HCT116 (cell line): ENCODE data around the gene PRKD2. TPM values are rescaled to one million over a fixed set of nuclear protein-coding genes. Genes with fewer than 3 reads are reported as not detected.

Source experiments
- ATAC-seq: fragments of 200-7000 bp; cut with Tn5 transposase; 2 replicates; pipeline ENCODE4 v1.9.1; 2020; ENCODE audit warnings: mild to moderate bottlenecking, moderate library complexity
- BruUV-seq: library from RNA; stranded (reverse); fragments of 400-500 nt; replicated peaks from 2 replicates; lab custom pipeline; 2021; lab: Mats Ljungman, UMichigan
- CTCF ChIA-PET: fragments of 300-600 bp; sonication (Branson Sonifier 250); formaldehyde crosslinking; loops from one replicate; lab custom pipeline; 2021; ENCODE audit warnings: antibody characterized with exemption; lab: Charles Lee
- POLR2A ChIA-PET: fragments of 300-600, 350-600 bp; sonication (Branson Sonifier 250); formaldehyde crosslinking; loops from one replicate; lab custom pipeline; 2021; ENCODE audit warnings: antibody characterized with exemption; lab: Charles Lee
- RAD21 ChIA-PET, 2 experiments: fragments of 300-600 bp; sonication (Branson Sonifier 250); formaldehyde crosslinking; loops; one replicate each; lab custom pipeline; 2023; ENCODE audit warnings: low total read pairs in 2 of 2; ENCODE audit not compliant: uncharacterized antibody in 2 of 2, unreplicated experiment in 2 of 2, low non-redundant PET in 1 of 2; lab: Charles Lee
- DNase-seq: peaks from one replicate; pipeline ENCODE4 v3.0.0-alpha.2; 2010; ENCODE audit warnings: low read depth, low spot score
- H2AFZ ChIP-seq: fragments of 200-600 bp; shearing (Covaris generic), sonication (generic); 2 replicates; pipeline ENCODE4 v1.6.1; 2017; ENCODE audit warnings: low read depth, mixed run types, mixed read lengths, antibody characterized with exemption, low read length; ENCODE audit not compliant: poor library complexity, severe bottlenecking
- H3K27ac ChIP-seq: 2 replicates; pipeline ENCODE4 v1.5.1; 2012; ENCODE audit warnings: low read depth, low read length
- H3K27me3 ChIP-seq: fragments of 200-600 bp; sonication (generic); 2 replicates; pipeline ENCODE4 v1.6.1; 2016; ENCODE audit warnings: mixed run types, low read length, mixed read lengths; ENCODE audit not compliant: insufficient read depth
- H3K36me3 ChIP-seq, 2 experiments: fragments of 200-500 bp in 1 of 2; fragments of 200-600 bp in 1 of 2; sonication (Bioruptor generic) in 1 of 2; sonication (generic) in 1 of 2; 2 replicates each; pipeline versions ENCODE4 v1.5.1 to v1.6.1; 2014 to 2016; ENCODE audit warnings: low read length in 2 of 2, inconsistent platforms in 1 of 2, mixed read lengths in 1 of 2, mixed run types in 1 of 2; ENCODE audit not compliant: insufficient read depth in 2 of 2, control insufficient read depth in 1 of 2
- H3K4me1 ChIP-seq, 2 experiments: fragments of 200-600 bp in 1 of 2; sonication (generic) in 1 of 2; 2 replicates each; pipeline versions ENCODE4 v1.5.1 to v1.6.1; 2012 to 2017; ENCODE audit warnings: low read length in 2 of 2, inconsistent platforms in 1 of 2, mild to moderate bottlenecking in 1 of 2, mixed read lengths in 1 of 2, mixed run types in 1 of 2, moderate library complexity in 1 of 2; ENCODE audit not compliant: insufficient read depth in 2 of 2, control insufficient read depth in 1 of 2
- H3K4me2 ChIP-seq: fragments of 200-600 bp; sonication (generic); 2 replicates; pipeline ENCODE4 v1.6.1; 2017; ENCODE audit warnings: mixed run types, low read length, mixed read lengths
- H3K4me3 ChIP-seq, 2 experiments: fragments of 200-600 bp in 1 of 2; sonication (generic) in 1 of 2; replicated peaks in 1 of 2; 2 replicates each; pipeline ENCODE4 v1.5.1; 2011 to 2016; ENCODE audit warnings: low read length in 2 of 2, control low read depth in 1 of 2, low read depth in 1 of 2, mild to moderate bottlenecking in 1 of 2, mixed read lengths in 1 of 2, mixed run types in 1 of 2
- H3K79me2 ChIP-seq: fragments of 200-600 bp; sonication (generic); 2 replicates; pipeline ENCODE4 v1.6.1; 2017; ENCODE audit warnings: mild to moderate bottlenecking, mixed run types, low read length, moderate library complexity, mixed read lengths; ENCODE audit not compliant: insufficient read depth
- H3K9ac ChIP-seq: fragments of 200-600 bp; sonication (generic); 2 replicates; pipeline ENCODE4 v1.6.1; 2016; ENCODE audit warnings: low read length, mixed read lengths
- H3K9me2 ChIP-seq: fragments of 200-600 bp; sonication (generic), shearing (Covaris generic); 2 replicates; pipeline ENCODE4 v1.6.1; 2017; ENCODE audit warnings: mixed run types, mild to moderate bottlenecking, moderate library complexity; ENCODE audit not compliant: insufficient read depth
- H3K9me3 ChIP-seq, 2 experiments: fragments of 200-500 bp in 1 of 2; fragments of 200-600 bp in 1 of 2; sonication (Bioruptor generic) in 1 of 2; sonication (generic) in 1 of 2; 2 replicates each; pipeline ENCODE4 v1.6.1; 2014 to 2017; ENCODE audit warnings: low read length in 2 of 2, mixed read lengths in 2 of 2, inconsistent platforms in 1 of 2, low read depth in 1 of 2, mild to moderate bottlenecking in 1 of 2, mixed run types in 1 of 2, moderate library complexity in 1 of 2; ENCODE audit not compliant: control insufficient read depth in 1 of 2, insufficient read depth in 1 of 2
- H4K20me1 ChIP-seq: fragments of 200-600 bp; sonication (generic), shearing (Covaris generic); 2 replicates; pipeline ENCODE4 v1.6.1; 2017; ENCODE audit warnings: mixed run types, mild to moderate bottlenecking, moderate library complexity; ENCODE audit not compliant: insufficient read depth
- CBX3 ChIP-seq: IDR thresholded peaks from 2 replicates; pipeline ENCODE4 v1.6.1; 2012; ENCODE audit warnings: low read depth
- CEBPB ChIP-seq: IDR thresholded peaks from 2 replicates; pipeline ENCODE4 v1.6.1; 2012; ENCODE audit warnings: low read depth
- EGR1 ChIP-seq: IDR thresholded peaks from 2 replicates; pipeline ENCODE4 v1.6.1; 2012; ENCODE audit warnings: low read depth
- ELF1 ChIP-seq: IDR thresholded peaks from 2 replicates; pipeline ENCODE4 v1.6.1; 2012; ENCODE audit warnings: low read depth, borderline replicate concordance
- EZH2 ChIP-seq: fragments of 200-600 bp; sonication (generic); IDR thresholded peaks from 2 replicates; pipeline ENCODE4 v1.6.1; 2017; ENCODE audit warnings: antibody characterized with exemption, mixed run types
- EZH2phosphoT487 ChIP-seq: fragments of 200-600 bp; IDR thresholded peaks from 2 replicates; pipeline ENCODE4 v1.6.1; 2018; ENCODE audit warnings: antibody characterized with exemption, borderline replicate concordance
- JUND ChIP-seq: IDR thresholded peaks from 2 replicates; pipeline ENCODE4 v1.6.1; 2012
- POLR2A ChIP-seq: IDR thresholded peaks from 2 replicates; pipeline ENCODE4 v1.7.0; 2011; ENCODE audit warnings: borderline replicate concordance; ENCODE audit not compliant: insufficient read depth, insufficient read length; ENCODE audit errors: extremely low read depth
- POLR2AphosphoS5 ChIP-seq: IDR thresholded peaks from 2 replicates; pipeline ENCODE4 v1.6.1; 2011; ENCODE audit warnings: mild to moderate bottlenecking, low read depth, low read length, moderate library complexity
- RAD21 ChIP-seq: IDR thresholded peaks from 2 replicates; pipeline ENCODE4 v1.6.1; 2012; ENCODE audit warnings: low read depth, mild to moderate bottlenecking
- SP1 ChIP-seq: IDR thresholded peaks from 2 replicates; pipeline ENCODE4 v1.6.1; 2012; ENCODE audit warnings: low read depth
- SRF ChIP-seq: IDR thresholded peaks from 2 replicates; pipeline ENCODE4 v1.6.1; 2012; ENCODE audit warnings: low read depth
- YY1 ChIP-seq: IDR thresholded peaks from 2 replicates; pipeline ENCODE4 v1.6.1; 2011; ENCODE audit warnings: low read length, low read depth, moderate library complexity, mild to moderate bottlenecking; ENCODE audit not compliant: insufficient replicate concordance; ENCODE audit errors: extremely low read depth
- ZBTB33 ChIP-seq: IDR thresholded peaks from 2 replicates; pipeline ENCODE4 v1.6.1; 2011; ENCODE audit warnings: mild to moderate bottlenecking, low read length, moderate library complexity; ENCODE audit not compliant: insufficient replicate concordance; ENCODE audit errors: extremely low read depth
- ZFX ChIP-seq: fragments of 450-650 bp; IDR thresholded peaks from 2 replicates; pipeline ENCODE4 v1.6.1; 2017
- ZNF274 ChIP-seq: fragments of 200-500 bp; sonication (Bioruptor generic); IDR thresholded peaks from 2 replicates; pipeline ENCODE4 v1.6.1; 2014; ENCODE audit warnings: mild to moderate bottlenecking, low read depth, low read length, inconsistent platforms
- intact Hi-C: fragments of 100-400 bp; cut with micrococcal nuclease; formaldehyde crosslinking; loops from 2 replicates; pipeline ENCODE4 v1.10.0; 2022
- total RNA-seq: library from RNA; stranded (reverse); gene quantifications from one replicate; pipeline ENCODE4 v1.2.1, GENCODE V29; 2021; ENCODE audit not compliant: unreplicated experiment

PRKD2 gene
- total RNA-seq, 1 experiment from 2014 or later: 73.5 TPM

GRCh38 chr19:46755077-46755852 is 38.4 kb upstream of the PRKD2 start:
- no peak overlapping the region for H3K27ac ChIP-seq
- TF ChIP-seq EZH2: no peak
- no peak for TF ChIP-seq CEBPB
- no peak for TF ChIP-seq SRF
- TF ChIP-seq YY1: no peak
- TF ChIP-seq ZNF274: no peak
- no peak for TF ChIP-seq CBX3
- TF ChIP-seq ZBTB33: no peak
- TF ChIP-seq EGR1: no peak
- no peak for TF ChIP-seq EZH2phosphoT487
- TF ChIP-seq ELF1: no peak
- TF ChIP-seq SP1: no peak
- TF ChIP-seq ZFX: no peak
- no peak for TF ChIP-seq POLR2AphosphoS5
- no peak for TF ChIP-seq POLR2A
- TF ChIP-seq JUND: no peak
- no peak for TF ChIP-seq RAD21
- H3K79me2 ChIP-seq: no peaks in the 10 kb centered on the region
- H3K4me2 ChIP-seq: no peak overlapping the region
- H2AFZ ChIP-seq: no peak overlapping the region
- no peaks in the 10 kb centered on the region for H3K9me3 ChIP-seq
- ChIA-PET CTCF (interaction anchor here (1.0 to 2.4 kb wide), 3 partner anchors 10 to 85 kb away, joined by 3 to 16 read pairs (median 13); no protein-coding TSS in a partner anchor), POLR2A (no interaction called here), RAD21 (no interaction called here)
- no peaks in the 10 kb centered on the region for H4K20me1 ChIP-seq
- no peaks in the 10 kb centered on the region for H3K9me2 ChIP-seq
- no TSS peak for BruUV-seq
- H3K4me3 ChIP-seq: no peak overlapping the region
- ATAC-seq: no peak
- intact Hi-C loops: no loop called here
- H3K9ac ChIP-seq: no peak overlapping the region
- no peaks in the 10 kb centered on the region for H3K27me3 ChIP-seq
- H3K4me1 ChIP-seq: peaks cover 0 to 8% of the 10 kb centered on the region in 2 experiments; a peak in 3 of 4 replicates
- H3K36me3 ChIP-seq: peaks cover 0 to 2% of the 10 kb centered on the region in 2 experiments; a peak in 1 of 4 replicates
- no peak for DNase-seq
